SK-N-SH (cell line): Measurements from ENCODE around the gene FLAD1. TPM values are rescaled to one million over a fixed set of nuclear protein-coding genes. Genes with fewer than 3 reads are reported as not detected.

Experiments
- CTCF ChIA-PET: fragments of 300-600, 350-600 bp; formaldehyde crosslinking; extraction: SDS; loops from one replicate; lab custom pipeline; 2021; lab: Yijun Ruan, JAX
- POLR2A ChIA-PET: fragments of 350-600 bp; sonication (Branson Sonifier 250); formaldehyde crosslinking; extraction: SDS; loops from one replicate; lab custom pipeline; 2020; ENCODE audit warnings: antibody characterized with exemption, inconsistent platforms; lab: Yijun Ruan, JAX
- DNase-seq: peaks from one replicate; pipeline ENCODE4 v3.0.0; 2012
- H2AFZ ChIP-seq: fragments of 200-600 bp; sonication (generic); 2 replicates; pipeline ENCODE4 v1.8.1; 2016; ENCODE audit warnings: antibody characterized with exemption, mild to moderate bottlenecking, low read depth
- H3F3A ChIP-seq: fragments of 200-600 bp; sonication (generic); replicated peaks from 2 replicates; pipeline ENCODE3; 2016; ENCODE audit warnings: antibody characterized with exemption, mild to moderate bottlenecking; ENCODE audit not compliant: insufficient read depth
- H3K27ac ChIP-seq, 2 experiments: fragments of 200-500 bp in 1 of 2; fragments of 200-600 bp in 1 of 2; sonication (Bioruptor generic) in 1 of 2; sonication (generic), shearing (Covaris generic) in 1 of 2; 2 replicates each; pipeline versions ENCODE4 v1.5.1 to v1.6.1; 2014 to 2016; ENCODE audit warnings: low read depth in 2 of 2, inconsistent platforms in 1 of 2, low read length in 1 of 2, mild to moderate bottlenecking in 1 of 2, mixed read lengths in 1 of 2
- H3K27me3 ChIP-seq: fragments of 200-600 bp; sonication (generic), shearing (Covaris generic); 2 replicates; pipeline ENCODE4 v1.6.1; 2016; ENCODE audit warnings: mixed run types; ENCODE audit not compliant: insufficient read depth
- H3K36me3 ChIP-seq, 2 experiments: fragments of 200-500 bp in 1 of 2; fragments of 200-600 bp in 1 of 2; sonication (Bioruptor generic) in 1 of 2; sonication (generic) in 1 of 2; replicated peaks in 1 of 2; 2 replicates each; pipeline versions ENCODE3 to v1.5.1; 2014 to 2016; ENCODE audit warnings: low read length in 1 of 2, mild to moderate bottlenecking in 1 of 2; ENCODE audit not compliant: insufficient read depth in 2 of 2, control insufficient read depth in 1 of 2
- H3K4me1 ChIP-seq, 2 experiments: fragments of 200-500 bp in 1 of 2; fragments of 200-600 bp in 1 of 2; sonication (Bioruptor generic) in 1 of 2; sonication (generic), shearing (Covaris generic) in 1 of 2; 2 replicates each; pipeline versions ENCODE4 v1.5.1 to v1.6.1; 2014 to 2016; ENCODE audit warnings: low read depth in 1 of 2, low read length in 1 of 2, mixed run types in 1 of 2; ENCODE audit not compliant: insufficient read depth in 2 of 2, control insufficient read depth in 1 of 2
- H3K4me2 ChIP-seq: fragments of 200-600 bp; sonication (generic), shearing (Covaris generic); 2 replicates; pipeline ENCODE4 v1.6.1; 2017; ENCODE audit warnings: mixed run types
- H3K4me3 ChIP-seq, 2 experiments: fragments of 200-500 bp in 1 of 2; fragments of 200-600 bp in 1 of 2; sonication (Bioruptor generic) in 1 of 2; sonication (generic), shearing (Covaris generic) in 1 of 2; 2 replicates each; pipeline versions ENCODE4 v1.5.1 to v1.8.1; 2014 to 2016; ENCODE audit warnings: low read depth in 2 of 2, inconsistent platforms in 1 of 2, low read length in 1 of 2, mild to moderate bottlenecking in 1 of 2, mixed read lengths in 1 of 2, moderate library complexity in 1 of 2
- H3K79me2 ChIP-seq: fragments of 200-600 bp; sonication (generic); 2 replicates; pipeline ENCODE4 v1.8.1; 2017; ENCODE audit warnings: mild to moderate bottlenecking; ENCODE audit not compliant: insufficient read depth
- H3K9ac ChIP-seq: fragments of 200-600 bp; sonication (generic); 2 replicates; pipeline ENCODE4 v1.6.1; 2017; ENCODE audit warnings: mixed run types
- H3K9me2 ChIP-seq: fragments of 200-600 bp; sonication (generic); 2 replicates; pipeline ENCODE4 v1.6.1; 2017; ENCODE audit warnings: mixed run types
- H3K9me3 ChIP-seq: fragments of 200-600 bp; sonication (generic); 2 replicates; pipeline ENCODE4 v1.6.1; 2017; ENCODE audit warnings: mixed run types, mild to moderate bottlenecking, moderate library complexity
- H4K20me1 ChIP-seq: fragments of 200-600 bp; sonication (generic); 2 replicates; pipeline ENCODE4 v1.6.1; 2017; ENCODE audit warnings: mild to moderate bottlenecking, mixed run types; ENCODE audit not compliant: insufficient read depth
- CHD2 ChIP-seq: fragments of 150-350 bp; IDR thresholded peaks from 2 replicates; pipeline ENCODE4 v1.6.1; 2018; ENCODE audit warnings: low read length; ENCODE audit not compliant: partially characterized antibody
- EP300 ChIP-seq, 2 experiments: IDR thresholded peaks; 2 replicates each; pipeline versions ENCODE4 v1.4.0 to v1.6.1; 2012; ENCODE audit warnings: borderline replicate concordance in 1 of 2, low read depth in 1 of 2, low read length in 1 of 2
- EZH2phosphoT487 ChIP-seq: fragments of 200-600 bp; sonication (generic); IDR thresholded peaks from 2 replicates; pipeline ENCODE4 v1.6.1; 2017; ENCODE audit warnings: low read depth, mixed run types, mild to moderate bottlenecking, antibody characterized with exemption, moderate library complexity, borderline replicate concordance
- FOSL2 ChIP-seq: IDR thresholded peaks from 2 replicates; pipeline ENCODE4 v1.4.0; 2012; ENCODE audit warnings: low read depth, mild to moderate bottlenecking, moderate library complexity, borderline replicate concordance
- FOXJ3 ChIP-seq: sonication (generic); formaldehyde crosslinking; IDR thresholded peaks from 2 replicates; pipeline ENCODE4 v1.5.1; 2020; ENCODE audit warnings: mild to moderate bottlenecking, missing genetic modification reagents
- FOXM1 ChIP-seq: IDR thresholded peaks from 2 replicates; pipeline ENCODE4 v1.4.0; 2012; ENCODE audit warnings: low read depth, mild to moderate bottlenecking
- IRF3 ChIP-seq: fragments of 150-350 bp; IDR thresholded peaks from 2 replicates; pipeline ENCODE4 v1.6.1; 2016; ENCODE audit warnings: mild to moderate bottlenecking, low read depth, low read length
- MEF2A ChIP-seq: IDR thresholded peaks from 2 replicates; pipeline ENCODE4 v1.4.0; 2012; ENCODE audit warnings: low read depth, borderline replicate concordance
- NRF1 ChIP-seq: IDR thresholded peaks from 2 replicates; pipeline ENCODE4 v1.6.1; 2012; ENCODE audit warnings: low read depth, mild to moderate bottlenecking, low read length
- POLR2AphosphoS5 ChIP-seq: IDR thresholded peaks from 2 replicates; pipeline ENCODE4 v1.6.1; 2012; ENCODE audit warnings: low read depth, low read length
- RAD21 ChIP-seq: IDR thresholded peaks from 2 replicates; pipeline ENCODE4 v1.6.1; 2012; ENCODE audit warnings: mild to moderate bottlenecking, low read length
- REST ChIP-seq: IDR thresholded peaks from 2 replicates; pipeline ENCODE4 v1.6.1; 2012; ENCODE audit warnings: mild to moderate bottlenecking, low read depth, low read length, moderate library complexity
- RFX5 ChIP-seq: IDR thresholded peaks from 2 replicates; pipeline ENCODE4 v1.6.1; 2012; ENCODE audit warnings: mild to moderate bottlenecking, improper control_type of control experiment, low read length
- RXRA ChIP-seq: IDR thresholded peaks from 2 replicates; pipeline ENCODE4 v1.4.0; 2012; ENCODE audit warnings: low read depth, mild to moderate bottlenecking, borderline replicate concordance
- USF1 ChIP-seq: IDR thresholded peaks from 2 replicates; pipeline ENCODE4 v1.4.0; 2012; ENCODE audit warnings: low read depth, borderline replicate concordance
- YY1 ChIP-seq: IDR thresholded peaks from 2 replicates; pipeline ENCODE4 v1.4.0; 2012; ENCODE audit warnings: low read depth, mild to moderate bottlenecking
- WGBS: methylation state at CpG from one replicate; pipeline ENCODE4 v1.1.6; 2017; ENCODE audit warnings: low lambda C conversion rate; 5-methylcytosine and 5-hydroxymethylcytosine counted together
- polyA plus RNA-seq, 3 experiments: library from polyadenylated mRNA; depleted of rRNA; stranded (reverse); fragments of >200 nt; gene quantifications; 2 replicates each; pipeline ENCODE4 v1.2.3, GENCODE V29; 2012

Gene FLAD1
- polyA plus RNA-seq, 1 of the 3 experiments (the other 2 are of a cell fraction), result 50.8 TPM

GRCh38 chr1:155015527-155016230, 32.5 kb downstream of the FLAD1 start:
- Histone ChIP-seq H3K4me1 (peaks cover 0 to 15% of the 10 kb centered on the region in 2 experiments; a peak in 1 of 4 replicates), H3K9ac (no peak overlapping the region), H3K27me3 (no peaks in the 10 kb centered on the region), H3K9me2 (no peaks in the 10 kb centered on the region), H3K27ac (no peak overlapping the region), H4K20me1 (no peaks in the 10 kb centered on the region), H3F3A (peaks cover 6% of the 10 kb centered on the region), H2AFZ (no peak overlapping the region), H3K36me3 (peaks cover 0 to 22% of the 10 kb centered on the region in 2 experiments), H3K4me3 (no peak overlapping the region), H3K79me2 (no peaks in the 10 kb centered on the region), H3K4me2 (no peak overlapping the region), H3K9me3 (no peaks in the 10 kb centered on the region)
- 93% methylated on average over 14 of the region's 16 CpGs for WGBS
- ChIA-PET POLR2A (no interaction called here), CTCF (interaction anchor here (0.7 to 9.3 kb wide), 16 partner anchors 8 to 76 kb away, joined by 3 to 149 read pairs (median 4); partner anchors contain the start of genes ADAM15, EFNA3, LENEP and PYGO2)
- TF ChIP-seq FOSL2 (no peak), POLR2AphosphoS5 (no peak), RXRA (no peak), USF1 (no peak), YY1 (no peak), RAD21 (no peak)
- DNase-seq, result no peak

GRCh38 chr1:155016231-155016831, 33.2 kb downstream of the FLAD1 start:
- Histone ChIP-seq H3K27ac (no peak overlapping the region), H2AFZ (no peak overlapping the region), H4K20me1 (no peaks in the 10 kb centered on the region), H3K9me3 (no peaks in the 10 kb centered on the region), H3K27me3 (no peaks in the 10 kb centered on the region), H3K9me2 (no peaks in the 10 kb centered on the region), H3K79me2 (no peaks in the 10 kb centered on the region), H3F3A (peaks cover 6% of the 10 kb centered on the region), H3K4me2 (no peak overlapping the region), H3K4me3 (no peak overlapping the region), H3K36me3 (peaks cover 0 to 22% of the 10 kb centered on the region in 2 experiments), H3K4me1 (peaks cover 0 to 15% of the 10 kb centered on the region in 2 experiments; a peak in 1 of 4 replicates), H3K9ac (no peak overlapping the region)
- ChIA-PET POLR2A (no interaction called here), CTCF (interaction anchor here (0.7 to 9.3 kb wide), 26 partner anchors 9 to 442 kb away, joined by 3 to 149 read pairs (median 8); partner anchors contain the start of genes ADAM15, DCST1, DCST2 and FLAD1)
- no peak for DNase-seq
- no peak for TF ChIP-seq EP300 (IDR thresholded peaks at IDR 0.05; ENCODE audit: borderline replicate concordance in 1 of 2, low read depth in 1 of 2, low read length in 1 of 2)
- TF ChIP-seq REST, result no peak
- TF ChIP-seq EZH2phosphoT487, result no peak
- no peak for TF ChIP-seq RFX5
- TF ChIP-seq POLR2AphosphoS5, result no peak
- TF ChIP-seq FOXJ3 (CRISPR knock-in tag), result no peak
- TF ChIP-seq IRF3, result no peak
- no peak for TF ChIP-seq CHD2
- TF ChIP-seq USF1, result no peak
- no peak for TF ChIP-seq NRF1
- no peak for TF ChIP-seq FOXM1
- no peak for TF ChIP-seq MEF2A
- 99% methylated on average over 24 of the region's 26 CpGs for WGBS
